ENCODE data around the gene ACTN2.
"Not testable (repeated sequence)": the region's sequence is repeated elsewhere in the genome, so short reads cannot be mapped to it uniquely, and the experiment has no call there.

The ACTN2 gene

GRCh38 chr1:236685917-236686814 is at the start of gene ACTN2:
Gene ACTN2, plus strand, starts transcription at chr1:236686499. Its CDS starts 175 bp downstream, at chr1:236686674.
- DNase-seq (ENCODE audit: low read depth in 2 of 2, low spot score in 1 of 2), result peak in 1 of 2 donors; percentile 5

- DNase-seq (ENCODE audit: low read depth in 2 of 2, low spot score in 1 of 2), result no peak
Observed at GRCh38 chr1:236638945-236639344, 47.4 kb upstream of the ACTN2 start.

- no peak for DNase-seq (ENCODE audit: low read depth in 2 of 2, low spot score in 1 of 2)
Observed at GRCh38 chr1:236639686-236640085, 46.6 kb upstream of the ACTN2 start.

GRCh38 chr1:236642763-236643162 is 43.5 kb upstream of the ACTN2 start:
- DNase-seq (ENCODE audit: low read depth in 2 of 2, low spot score in 1 of 2), result no peak

DNA sequence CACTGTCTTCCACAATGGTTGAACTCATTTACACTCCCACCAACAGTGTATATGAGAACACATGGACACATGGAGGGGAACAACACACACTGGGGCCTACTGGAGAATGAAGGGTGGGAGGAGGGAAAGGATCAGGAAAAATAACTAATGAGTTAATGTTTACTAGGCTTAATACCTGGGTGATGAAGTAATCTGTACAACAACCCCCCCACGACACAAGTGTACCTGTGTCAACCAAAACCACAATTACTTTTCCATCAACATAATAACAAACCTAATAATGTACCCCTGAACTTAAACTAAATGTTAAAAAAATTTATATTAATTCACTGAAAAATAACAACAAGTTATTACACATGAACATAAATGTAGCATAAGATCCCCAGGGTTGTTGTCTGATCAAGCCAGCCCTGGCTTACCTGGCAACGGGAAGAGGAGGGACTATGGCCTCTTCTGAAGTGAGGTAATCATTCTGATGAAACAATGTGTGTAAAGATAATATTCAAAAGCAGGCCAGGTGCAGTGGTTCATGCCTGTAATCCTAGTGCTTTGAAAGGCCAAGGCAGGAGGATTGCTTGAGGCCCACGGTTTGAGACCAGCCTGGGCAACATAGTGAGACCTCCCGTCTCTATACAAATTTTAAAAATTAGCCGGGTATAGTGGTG is 41.2 kb upstream of the ACTN2 start:
- no peak for DNase-seq (ENCODE audit: low read depth in 2 of 2, low spot score in 1 of 2)

- no peak for DNase-seq (ENCODE audit: low read depth in 2 of 2, low spot score in 1 of 2)
Observed at GRCh38 chr1:236654511-236654910, 31.8 kb upstream of the ACTN2 start.

- DNase-seq (ENCODE audit: low read depth in 2 of 2, low spot score in 1 of 2), result no peak
Observed at GRCh38 chr1:236654957-236655356, 31.3 kb upstream of the ACTN2 start.

- DNase-seq (ENCODE audit: low read depth in 2 of 2, low spot score in 1 of 2), result no peak
Observed at GRCh38 chr1:236657398-236657797, 28.9 kb upstream of the ACTN2 start.

- DNase-seq (ENCODE audit: low read depth in 2 of 2, low spot score in 1 of 2), result no peak
Observed at GRCh38 chr1:236659792-236660587, 26.3 kb upstream of the ACTN2 start.

GRCh38 chr1:236663934-236664333 is 22.4 kb upstream of the ACTN2 start:
- no peak for DNase-seq (ENCODE audit: low read depth in 2 of 2, low spot score in 1 of 2)

DNA sequence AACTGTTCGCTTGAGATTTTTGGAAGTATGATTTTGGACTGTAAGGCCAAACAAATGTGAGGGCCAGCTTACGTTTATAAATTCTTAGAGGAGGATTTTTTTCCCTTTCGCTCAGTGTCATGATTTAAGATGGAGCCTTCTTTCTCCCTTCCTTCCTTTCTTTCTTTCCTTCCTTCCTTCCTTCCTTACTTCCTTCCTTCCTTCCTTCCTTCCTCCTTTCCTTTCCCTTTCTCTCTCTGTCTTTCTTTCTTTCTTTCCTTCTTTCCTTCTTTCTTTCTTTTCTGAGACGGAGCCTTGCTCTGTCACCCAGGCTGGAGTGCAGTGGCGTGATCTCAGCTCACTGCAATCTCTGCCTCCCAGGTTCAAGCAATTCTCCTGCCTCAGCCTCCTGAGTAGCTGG is 17.4 kb upstream of the ACTN2 start:
- DNase-seq (ENCODE audit: low read depth in 2 of 2, low spot score in 1 of 2), result not testable (repeated sequence)

GRCh38 chr1:236670060-236670459 is 16.2 kb upstream of the ACTN2 start:
- DNase-seq (ENCODE audit: low read depth in 2 of 2, low spot score in 1 of 2), result no peak

- DNase-seq (ENCODE audit: low read depth in 2 of 2, low spot score in 1 of 2), result no peak
Observed at GRCh38 chr1:236673289-236673919, 12.9 kb upstream of the ACTN2 start.

- no peak for DNase-seq (ENCODE audit: low read depth in 2 of 2, low spot score in 1 of 2)
Observed at GRCh38 chr1:236677641-236678235, 8.6 kb upstream of the ACTN2 start.

- no peak for DNase-seq (ENCODE audit: low read depth in 2 of 2, low spot score in 1 of 2)
Observed at GRCh38 chr1:236681219-236681618, 5.1 kb upstream of the ACTN2 start.

- DNase-seq (ENCODE audit: low read depth in 2 of 2, low spot score in 1 of 2), result no peak
Observed at GRCh38 chr1:236685205-236685916, 938 bp upstream of the ACTN2 start.

- no peak for DNase-seq (ENCODE audit: low read depth in 2 of 2, low spot score in 1 of 2)
Observed at GRCh38 chr1:236686815-236687160, 489 bp downstream of the ACTN2 start.

GRCh38 chr1:236687273-236687672 is 974 bp downstream of the ACTN2 start:
- no peak for DNase-seq (ENCODE audit: low read depth in 2 of 2, low spot score in 1 of 2)

- no peak for DNase-seq (ENCODE audit: low read depth in 2 of 2, low spot score in 1 of 2)
Observed at GRCh38 chr1:236688705-236689104, 2.4 kb downstream of the ACTN2 start.
